WTC11 (cell line): ENCODE measurements around the gene FCHSD2. TPM values are rescaled to one million over a fixed set of nuclear protein-coding genes. Genes with fewer than 3 reads are reported as not detected.

ENCODE experiments used
- ATAC-seq: fragments of 200-7000 bp; cut with Tn5 transposase; 2 replicates; pipeline ENCODE4 v1.10.0; 2021; ENCODE audit warnings: mild to moderate bottlenecking, moderate library complexity
- CTCF ChIA-PET: fragments of 300-600 bp; sonication (Branson Sonifier 250); formaldehyde crosslinking; loops from one replicate; lab custom pipeline; 2021; ENCODE audit warnings: antibody characterized with exemption; lab: Charles Lee
- POLR2A ChIA-PET: fragments of 350-600 bp; sonication (Branson Sonifier 250); formaldehyde crosslinking; loops from one replicate; lab custom pipeline; 2021; ENCODE audit warnings: antibody characterized with exemption; lab: Charles Lee
- DNase-seq: peaks from one replicate; pipeline ENCODE4 v3.0.0; 2021; ENCODE audit warnings: low spot score
- H3K27ac Mint-ChIP-seq: 2 replicates; pipeline ENCODE4 v1.8.0; 2021; ENCODE audit warnings: mixed read lengths
- H3K27me3 Mint-ChIP-seq: 2 replicates; pipeline ENCODE4 v1.8.0; 2021; ENCODE audit warnings: low read depth, mild to moderate bottlenecking, moderate library complexity, mixed read lengths
- H3K36me3 Mint-ChIP-seq: 2 replicates; pipeline ENCODE4 v1.8.0; 2021; ENCODE audit warnings: mixed read lengths
- H3K4me1 Mint-ChIP-seq: 2 replicates; pipeline ENCODE4 v1.8.0; 2022; ENCODE audit warnings: mixed read lengths
- H3K4me3 Mint-ChIP-seq: 2 replicates; pipeline ENCODE4 v1.8.0; 2021; ENCODE audit warnings: mild to moderate bottlenecking, moderate library complexity, mixed read lengths
- H3K9me3 Mint-ChIP-seq: 2 replicates; pipeline ENCODE4 v1.8.0; 2021; ENCODE audit warnings: mixed read lengths
- ATF2 ChIP-seq: sonication (generic); formaldehyde crosslinking; IDR thresholded peaks from 2 replicates; pipeline ENCODE4 v1.8.1; 2022; ENCODE audit warnings: low read depth, missing genetic modification reagents, borderline replicate concordance
- ATF3 ChIP-seq: sonication (generic); formaldehyde crosslinking; conservative IDR thresholded peaks from 2 replicates; pipeline ENCODE4 v1.8.1; 2022; ENCODE audit warnings: mild to moderate bottlenecking, missing genetic modification reagents
- CTCF ChIP-seq: fragments of 200-600 bp; IDR thresholded peaks from 2 replicates; pipeline ENCODE4 v1.8.0; 2022; ENCODE audit warnings: antibody characterized with exemption
- E2F4 ChIP-seq: sonication (generic); formaldehyde crosslinking; IDR thresholded peaks from 2 replicates; pipeline ENCODE4 v1.8.1; 2022; ENCODE audit warnings: low read depth, mild to moderate bottlenecking, moderate library complexity, missing genetic modification reagents, borderline replicate concordance
- E2F5 ChIP-seq: sonication (generic); formaldehyde crosslinking; IDR thresholded peaks from 2 replicates; pipeline ENCODE4 v1.8.1; 2022; ENCODE audit warnings: mild to moderate bottlenecking, moderate library complexity, missing genetic modification reagents
- ETV6 ChIP-seq: sonication (generic); formaldehyde crosslinking; IDR thresholded peaks from 2 replicates; pipeline ENCODE4 v1.8.1; 2022; ENCODE audit warnings: mild to moderate bottlenecking, missing genetic modification reagents
- GRHL2 ChIP-seq: fragments of 250-450 bp; sonication (Bioruptor Pico); IDR thresholded peaks from 2 replicates; pipeline ENCODE4 v1.8.0; 2022; ENCODE audit warnings: mild to moderate bottlenecking, moderate library complexity; ENCODE audit not compliant: insufficient replicate concordance, severe bottlenecking
- JUN ChIP-seq: sonication (generic); formaldehyde crosslinking; IDR thresholded peaks from 2 replicates; pipeline ENCODE4 v1.8.0; 2023; ENCODE audit warnings: mild to moderate bottlenecking, missing genetic modification reagents
- KAT7 ChIP-seq: sonication (generic); formaldehyde crosslinking; IDR thresholded peaks from 2 replicates; pipeline ENCODE4 v1.8.1; 2023; ENCODE audit warnings: missing genetic modification reagents, mild to moderate bottlenecking, borderline replicate concordance
- NR1H2 ChIP-seq: sonication (generic); formaldehyde crosslinking; IDR thresholded peaks from 2 replicates; pipeline ENCODE4 v1.9.0; 2021; ENCODE audit warnings: mild to moderate bottlenecking, moderate library complexity, missing genetic modification reagents
- OVOL2 ChIP-seq: fragments of 250-450 bp; sonication (Bioruptor Pico); IDR thresholded peaks from 2 replicates; pipeline ENCODE4 v1.9.0; 2021; ENCODE audit warnings: mild to moderate bottlenecking, borderline replicate concordance
- TEAD1 ChIP-seq: sonication (generic); formaldehyde crosslinking; IDR thresholded peaks from 2 replicates; pipeline ENCODE4 v1.8.0; 2022; ENCODE audit warnings: mild to moderate bottlenecking, missing genetic modification reagents
- ZNF317 ChIP-seq: sonication (generic); formaldehyde crosslinking; IDR thresholded peaks from 2 replicates; pipeline ENCODE4 v1.8.1; 2023; ENCODE audit warnings: low read depth, mild to moderate bottlenecking, moderate library complexity, missing genetic modification reagents, borderline replicate concordance
- ZNF423 ChIP-seq: fragments of 250-450 bp; sonication (Bioruptor Pico); IDR thresholded peaks from 2 replicates; pipeline ENCODE4 v2.1.2; 2022; ENCODE audit warnings: mild to moderate bottlenecking, moderate library complexity
- total RNA-seq: library from RNA; stranded (reverse); gene quantifications from 3 replicates; pipeline ENCODE4 v1.2.3, GENCODE V29; 2021
- TF ChIP-seq, protein P1 (sequence below): sonication (generic); formaldehyde crosslinking; IDR thresholded peaks from 2 replicates; pipeline ENCODE4 v1.8.1; 2023; ENCODE audit warnings: mild to moderate bottlenecking, missing genetic modification reagents
- TF ChIP-seq, protein P2 (sequence below): sonication (generic); formaldehyde crosslinking; IDR thresholded peaks from 2 replicates; pipeline ENCODE4 v1.8.0; 2022; ENCODE audit warnings: mild to moderate bottlenecking, missing genetic modification reagents
- TF ChIP-seq, protein P3 (sequence below): sonication (generic); formaldehyde crosslinking; IDR thresholded peaks from 2 replicates; pipeline ENCODE4 v1.8.1; 2023; ENCODE audit warnings: mild to moderate bottlenecking, missing genetic modification reagents

The FCHSD2 gene
- total RNA-seq, 1 experiment from 2014 or later, result 10.1 TPM

GRCh38 chr11:73185680-73186293 is 43.7 kb upstream of the FCHSD2 start:
- no peak for ATAC-seq
- ChIA-PET POLR2A (no interaction called here), CTCF (interaction anchor here (0.7 to 7.8 kb wide), 19 partner anchors 8 to 354 kb away, joined by 3 to 129 read pairs (median 5); partner anchors contain the start of gene FCHSD2)
- H3K27ac Mint-ChIP-seq, result no peak overlapping the region
- no peak overlapping the region for H3K4me3 Mint-ChIP-seq
- TF ChIP-seq ATF2 (CRISPR knock-in tag) (no peak), ZNF423 (CRISPR knock-in tag) (no peak), ATF3 (CRISPR knock-in tag) (no peak), TEAD1 (CRISPR knock-in tag) (no peak), NR1H2 (CRISPR knock-in tag) (no peak), GRHL2 (no peak), ETV6 (no peak)
- TF ChIP-seq, protein P1, sequence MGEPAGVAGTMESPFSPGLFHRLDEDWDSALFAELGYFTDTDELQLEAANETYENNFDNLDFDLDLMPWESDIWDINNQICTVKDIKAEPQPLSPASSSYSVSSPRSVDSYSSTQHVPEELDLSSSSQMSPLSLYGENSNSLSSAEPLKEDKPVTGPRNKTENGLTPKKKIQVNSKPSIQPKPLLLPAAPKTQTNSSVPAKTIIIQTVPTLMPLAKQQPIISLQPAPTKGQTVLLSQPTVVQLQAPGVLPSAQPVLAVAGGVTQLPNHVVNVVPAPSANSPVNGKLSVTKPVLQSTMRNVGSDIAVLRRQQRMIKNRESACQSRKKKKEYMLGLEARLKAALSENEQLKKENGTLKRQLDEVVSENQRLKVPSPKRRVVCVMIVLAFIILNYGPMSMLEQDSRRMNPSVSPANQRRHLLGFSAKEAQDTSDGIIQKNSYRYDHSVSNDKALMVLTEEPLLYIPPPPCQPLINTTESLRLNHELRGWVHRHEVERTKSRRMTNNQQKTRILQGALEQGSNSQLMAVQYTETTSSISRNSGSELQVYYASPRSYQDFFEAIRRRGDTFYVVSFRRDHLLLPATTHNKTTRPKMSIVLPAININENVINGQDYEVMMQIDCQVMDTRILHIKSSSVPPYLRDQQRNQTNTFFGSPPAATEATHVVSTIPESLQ (CRISPR knock-in tag), result no peak
- peaks cover 10% of the 10 kb centered on the region for H3K4me1 Mint-ChIP-seq
- no peak for DNase-seq
- H3K27me3 Mint-ChIP-seq, result no peaks in the 10 kb centered on the region
- H3K9me3 Mint-ChIP-seq, result peaks cover 7% of the 10 kb centered on the region; the same call in 1 of the 2 replicates
- no peaks in the 10 kb centered on the region for H3K36me3 Mint-ChIP-seq

- 0 out of 2 replicates have a peak, but pooled peaks have one; percentile 23 for TF ChIP-seq ZNF423 (CRISPR knock-in tag)
- TF ChIP-seq OVOL2 (CRISPR knock-in tag), result no peak
- TF ChIP-seq CTCF, result peak; percentile 71
- ChIA-PET CTCF (interaction anchor here (0.8 to 7.8 kb wide), 16 partner anchors 8 to 354 kb away, joined by 3 to 129 read pairs (median 6); partner anchors contain the start of genes FCHSD2 and P2RY6), POLR2A (no interaction called here)
- DNase-seq (peak; percentile 78), ATAC-seq (peak; percentile 80)
- Mint-ChIP-seq H3K36me3 (no peaks in the 10 kb centered on the region), H3K4me1 (peaks cover 10% of the 10 kb centered on the region), H3K27ac (no peak overlapping the region), H3K27me3 (no peaks in the 10 kb centered on the region), H3K4me3 (no peak overlapping the region), H3K9me3 (peaks cover 7% of the 10 kb centered on the region; the same call in 1 of the 2 replicates)
These were observed 43.0 kb upstream of the FCHSD2 start for GRCh38 chr11:73184953-73185671.

DNA sequence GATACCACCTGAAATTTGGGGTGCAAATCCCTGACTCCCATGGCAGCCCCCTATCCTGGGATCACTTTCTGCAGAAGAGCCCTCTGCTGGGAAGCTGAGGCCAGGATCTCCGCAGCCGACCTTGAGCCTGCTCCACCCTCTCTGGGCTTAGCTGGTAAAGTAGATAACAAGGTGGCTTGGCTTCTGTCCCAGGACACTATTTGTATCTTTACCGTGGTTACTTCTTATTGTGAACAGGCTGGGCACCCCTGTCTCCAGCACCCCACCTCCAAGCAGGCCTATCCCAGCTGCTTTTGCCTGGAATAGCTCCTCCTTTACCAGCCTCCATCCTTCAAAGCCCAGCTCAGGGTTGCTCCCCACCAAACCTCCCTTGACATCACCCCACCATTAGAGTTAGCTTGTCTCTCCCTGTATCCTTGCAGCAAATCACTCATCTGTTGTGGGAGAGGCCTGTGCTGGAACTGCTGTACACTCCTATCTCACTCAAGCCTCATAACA is 40.8 kb upstream of the FCHSD2 start:
- Mint-ChIP-seq H3K4me1 (peaks cover 4% of the 10 kb centered on the region), H3K9me3 (peaks cover 7% of the 10 kb centered on the region; the same call in 1 of the 2 replicates), H3K27me3 (no peaks in the 10 kb centered on the region), H3K36me3 (no peaks in the 10 kb centered on the region), H3K27ac (no peak overlapping the region), H3K4me3 (no peak overlapping the region)
- ChIA-PET CTCF (interaction anchor here (0.6 to 7.8 kb wide), 20 partner anchors 8 to 593 kb away, joined by 3 to 129 read pairs (median 4); partner anchors contain the start of gene FCHSD2), POLR2A (no interaction called here)
- DNase-seq (no peak), ATAC-seq (no peak)
- no peak for TF ChIP-seq ZNF317 (CRISPR knock-in tag)
- TF ChIP-seq NR1H2 (CRISPR knock-in tag), result no peak
- TF ChIP-seq E2F5 (CRISPR knock-in tag), result no peak
- no peak for TF ChIP-seq JUN
- no peak for TF ChIP-seq E2F4 (CRISPR knock-in tag)
- TF ChIP-seq, protein P2, sequence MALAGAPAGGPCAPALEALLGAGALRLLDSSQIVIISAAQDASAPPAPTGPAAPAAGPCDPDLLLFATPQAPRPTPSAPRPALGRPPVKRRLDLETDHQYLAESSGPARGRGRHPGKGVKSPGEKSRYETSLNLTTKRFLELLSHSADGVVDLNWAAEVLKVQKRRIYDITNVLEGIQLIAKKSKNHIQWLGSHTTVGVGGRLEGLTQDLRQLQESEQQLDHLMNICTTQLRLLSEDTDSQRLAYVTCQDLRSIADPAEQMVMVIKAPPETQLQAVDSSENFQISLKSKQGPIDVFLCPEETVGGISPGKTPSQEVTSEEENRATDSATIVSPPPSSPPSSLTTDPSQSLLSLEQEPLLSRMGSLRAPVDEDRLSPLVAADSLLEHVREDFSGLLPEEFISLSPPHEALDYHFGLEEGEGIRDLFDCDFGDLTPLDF (CRISPR knock-in tag), result no peak
- TF ChIP-seq KAT7 (CRISPR knock-in tag), result no peak
- TF ChIP-seq, protein P3, sequence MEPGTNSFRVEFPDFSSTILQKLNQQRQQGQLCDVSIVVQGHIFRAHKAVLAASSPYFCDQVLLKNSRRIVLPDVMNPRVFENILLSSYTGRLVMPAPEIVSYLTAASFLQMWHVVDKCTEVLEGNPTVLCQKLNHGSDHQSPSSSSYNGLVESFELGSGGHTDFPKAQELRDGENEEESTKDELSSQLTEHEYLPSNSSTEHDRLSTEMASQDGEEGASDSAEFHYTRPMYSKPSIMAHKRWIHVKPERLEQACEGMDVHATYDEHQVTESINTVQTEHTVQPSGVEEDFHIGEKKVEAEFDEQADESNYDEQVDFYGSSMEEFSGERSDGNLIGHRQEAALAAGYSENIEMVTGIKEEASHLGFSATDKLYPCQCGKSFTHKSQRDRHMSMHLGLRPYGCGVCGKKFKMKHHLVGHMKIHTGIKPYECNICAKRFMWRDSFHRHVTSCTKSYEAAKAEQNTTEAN (CRISPR knock-in tag), result no peak
